Renal pelvis (tissue), 12 donors: ENCODE measurements around the gene SLC12A7. TPM values are rescaled to one million over a fixed set of nuclear protein-coding genes. Genes with fewer than 3 reads are reported as not detected.
"Not testable (repeated sequence)": the region's sequence is repeated elsewhere in the genome, so short reads cannot be mapped to it uniquely, and the experiment has no call there.

Experiments
- DNase-seq: peaks from one replicate; pipeline ENCODE4 v3.0.0-alpha.2; 2013
- long read RNA-seq, 16 experiments: transcript quantifications; one replicate each; lab custom pipeline, GENCODE V29; 2026
- polyA plus RNA-seq, 3 donors: library from polyadenylated mRNA; unstranded; fragments of 120-200 nt; gene quantifications; one replicate each; pipeline ENCODE4 v1.2.1, GENCODE V29; 2013; ENCODE audit not compliant: insufficient read length in 3 of 3

Gene SLC12A7
- 10 to 100 TPM; 41.3 to 50.2 (median 44.3) TPM for polyA plus RNA-seq
- long read RNA-seq, donor 1, full-length matches to known transcripts: 4 of 4 reads
- long read RNA-seq, donor 1, partial matches to known transcripts: 0 of 4 reads
- long read RNA-seq, donor 1, other reads (novel, unspliced or antisense): 0 of 4 reads
- long read RNA-seq, donor 2, full-length matches to known transcripts: 4 of 4 reads
- long read RNA-seq, donor 2, partial matches to known transcripts: 0 of 4 reads
- long read RNA-seq, donor 2, other reads (novel, unspliced or antisense): 0 of 4 reads
- long read RNA-seq, donor 3: 0 reads
- long read RNA-seq, donor 4, partial matches to known transcripts: 19 of 19 reads
- long read RNA-seq, donor 4, other reads (novel, unspliced or antisense): 0 of 19 reads
- long read RNA-seq, donor 5, partial matches to known transcripts: 7 of 7 reads
- long read RNA-seq, donor 5, other reads (novel, unspliced or antisense): 0 of 7 reads
- long read RNA-seq, donor 6: 0 reads
- long read RNA-seq, donor 7, full-length matches to known transcripts: 1 of 6 reads
- long read RNA-seq, donor 7, partial matches to known transcripts: 5 of 6 reads
- long read RNA-seq, donor 7, other reads (novel, unspliced or antisense): 0 of 6 reads
- long read RNA-seq, donor 8, full-length matches to known transcripts: 1 of 19 reads
- long read RNA-seq, donor 8, partial matches to known transcripts: 18 of 19 reads
- long read RNA-seq, donor 8, other reads (novel, unspliced or antisense): 0 of 19 reads
- long read RNA-seq, donor 9, full-length matches to known transcripts: 1 of 1 reads
- long read RNA-seq, donor 9, partial matches to known transcripts: 0 of 1 reads
- long read RNA-seq, donor 9, other reads (novel, unspliced or antisense): 0 of 1 reads
- long read RNA-seq, donor 10: 0 reads
- long read RNA-seq, donor 11, partial matches to known transcripts: 6 of 6 reads
- long read RNA-seq, donor 11, other reads (novel, unspliced or antisense): 0 of 6 reads
- long read RNA-seq, donor 12, full-length matches to known transcripts: 6 of 22 reads
- long read RNA-seq, donor 12, partial matches to known transcripts: 16 of 22 reads
- long read RNA-seq, donor 12, other reads (novel, unspliced or antisense): 0 of 22 reads
- long read RNA-seq, donor 13, full-length matches to known transcripts: 1 of 1 reads
- long read RNA-seq, donor 13, partial matches to known transcripts: 0 of 1 reads
- long read RNA-seq, donor 13, other reads (novel, unspliced or antisense): 0 of 1 reads
- long read RNA-seq, donor 14, full-length matches to known transcripts: 4 of 9 reads
- long read RNA-seq, donor 14, partial matches to known transcripts: 5 of 9 reads
- long read RNA-seq, donor 14, other reads (novel, unspliced or antisense): 0 of 9 reads
- long read RNA-seq, donor 15, full-length matches to known transcripts: 2 of 2 reads
- long read RNA-seq, donor 15, partial matches to known transcripts: 0 of 2 reads
- long read RNA-seq, donor 15, other reads (novel, unspliced or antisense): 0 of 2 reads
- long read RNA-seq, donor 16, full-length matches to known transcripts: 3 of 3 reads
- long read RNA-seq, donor 16, partial matches to known transcripts: 0 of 3 reads
- long read RNA-seq, donor 16, other reads (novel, unspliced or antisense): 0 of 3 reads

- no peak for DNase-seq
These were observed at the start of gene SLC12A7 for GRCh38 chr5:1111727-1112289. Gene SLC12A7, minus strand, starts transcription at chr5:1112063. Its CDS starts 72 bp downstream, at chr5:1111991.

DNA sequence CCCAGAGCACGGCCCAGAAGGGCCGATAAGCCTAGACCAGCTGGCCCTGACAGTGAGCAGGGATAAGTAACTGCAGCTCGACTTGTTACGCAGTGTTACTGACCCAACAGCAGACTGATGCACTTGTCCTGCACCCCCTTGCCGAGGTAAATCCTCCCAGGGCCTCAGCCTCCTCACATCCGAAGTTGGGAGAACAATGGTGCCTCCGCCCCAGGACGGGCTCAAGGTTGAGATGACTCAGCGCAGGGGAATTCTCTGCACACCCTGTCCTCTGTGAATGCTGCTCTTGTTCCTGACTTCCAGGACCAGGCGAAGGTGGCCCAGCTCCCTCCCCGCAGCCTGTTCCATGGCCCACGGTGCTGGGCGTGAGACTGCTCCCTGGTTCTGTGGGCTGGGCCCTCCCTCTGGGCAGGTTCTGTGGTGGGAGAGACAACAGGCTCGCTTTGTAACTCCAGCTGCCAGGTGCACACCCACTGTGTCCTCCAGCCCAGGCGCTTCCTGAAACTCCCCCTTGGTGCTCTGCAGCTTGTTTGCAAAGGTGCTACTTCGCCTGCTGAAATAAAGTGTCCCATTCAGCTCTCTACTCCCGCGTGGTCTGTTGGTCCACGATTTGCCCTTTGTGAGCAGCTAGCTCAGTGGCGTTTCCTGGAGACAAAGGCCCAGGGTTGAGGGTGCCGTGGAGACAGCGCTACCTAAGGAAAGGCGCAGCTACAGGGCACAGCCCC is 49.4 kb upstream of the SLC12A7 start:
- no peak for DNase-seq

- no peak for DNase-seq
These were observed 48.0 kb upstream of the SLC12A7 start for GRCh38 chr5:1159774-1160406.

GRCh38 chr5:1159341-1159675 is 47.4 kb upstream of the SLC12A7 start:
- no peak for DNase-seq

- DNase-seq: no peak
These were observed 46.9 kb upstream of the SLC12A7 start for GRCh38 chr5:1158647-1159340.

DNA sequence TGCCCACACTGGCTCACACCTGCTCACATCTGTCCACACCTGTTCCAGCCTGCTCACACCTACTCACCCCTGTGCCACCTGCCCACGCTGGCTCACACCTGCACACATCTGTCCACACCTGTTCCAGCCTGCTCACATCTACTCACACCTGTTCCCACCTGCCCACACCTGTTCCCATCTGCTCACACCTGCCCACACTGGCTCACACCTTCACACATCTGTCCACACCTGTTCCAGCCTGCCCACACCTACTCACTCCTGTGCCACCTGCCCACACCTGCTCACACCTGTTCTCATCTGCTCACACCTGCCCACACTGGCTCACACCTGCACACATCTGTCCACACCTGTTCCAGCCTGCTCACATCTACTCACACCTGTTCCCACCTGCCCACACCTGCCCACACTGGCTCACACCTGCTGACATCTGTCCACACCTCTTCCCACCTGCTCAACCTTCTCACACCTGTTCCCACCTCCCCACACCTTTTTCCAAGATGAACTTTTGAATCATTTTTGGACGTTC is 45.7 kb upstream of the SLC12A7 start:
- not testable (repeated sequence) for DNase-seq

DNA sequence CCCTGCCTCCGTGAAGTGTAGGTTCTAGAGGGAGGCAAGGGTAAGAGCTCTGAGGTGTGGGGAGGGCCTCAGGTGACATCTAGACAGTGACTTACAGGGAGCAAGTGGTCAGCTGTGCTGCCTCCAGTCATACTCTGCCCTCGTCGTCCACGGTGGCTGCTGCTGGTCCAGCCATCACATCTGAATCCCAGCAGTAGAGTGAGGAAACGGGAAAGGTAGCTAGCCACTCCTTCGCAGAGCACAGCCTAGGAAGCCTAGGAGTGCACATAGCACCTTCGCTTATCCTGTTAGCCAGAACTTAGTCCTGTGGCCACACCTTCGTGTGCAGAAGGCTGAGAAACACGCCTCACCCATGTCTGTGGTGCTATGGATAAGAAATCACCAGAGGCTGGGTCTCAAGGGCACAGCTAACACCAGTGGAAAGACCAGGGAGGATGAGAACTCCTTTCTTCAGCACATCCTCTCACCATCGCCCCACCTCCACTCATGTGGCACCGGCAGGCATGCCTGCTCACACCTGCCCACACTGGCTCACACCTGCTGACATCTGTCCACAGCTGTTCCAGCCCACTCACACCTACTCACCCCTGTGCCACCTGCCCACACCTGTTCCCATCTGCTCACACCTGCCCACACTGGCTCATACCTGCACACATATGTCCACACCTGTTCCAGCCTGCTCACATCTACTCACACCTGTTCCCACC is 45.0 kb upstream of the SLC12A7 start:
- no peak for DNase-seq

- no peak for DNase-seq
These were observed 44.3 kb upstream of the SLC12A7 start for GRCh38 chr5:1156033-1156753.

- no peak for DNase-seq
These were observed 43.5 kb upstream of the SLC12A7 start for GRCh38 chr5:1155191-1156032.

DNA sequence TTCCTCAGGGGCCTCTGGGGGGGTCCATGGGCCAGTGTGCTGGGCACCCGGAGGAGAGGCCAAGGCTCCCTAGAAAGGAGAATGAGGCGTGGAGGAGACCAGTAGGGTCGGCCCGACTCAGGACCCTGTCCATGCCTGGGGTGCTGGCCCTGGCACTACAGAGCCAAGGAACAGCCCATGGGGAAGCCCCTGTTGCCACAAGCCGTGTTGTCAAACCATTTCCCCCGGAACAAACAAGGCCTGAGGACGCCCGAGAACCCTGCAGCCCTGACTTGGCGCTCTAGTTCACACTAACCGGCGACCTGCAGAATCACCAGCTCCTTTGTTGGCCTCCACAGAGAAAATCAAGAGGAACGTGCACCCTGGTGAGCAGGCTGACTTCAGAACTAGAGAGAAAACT is 41.6 kb upstream of the SLC12A7 start:
- no peak for DNase-seq

DNA sequence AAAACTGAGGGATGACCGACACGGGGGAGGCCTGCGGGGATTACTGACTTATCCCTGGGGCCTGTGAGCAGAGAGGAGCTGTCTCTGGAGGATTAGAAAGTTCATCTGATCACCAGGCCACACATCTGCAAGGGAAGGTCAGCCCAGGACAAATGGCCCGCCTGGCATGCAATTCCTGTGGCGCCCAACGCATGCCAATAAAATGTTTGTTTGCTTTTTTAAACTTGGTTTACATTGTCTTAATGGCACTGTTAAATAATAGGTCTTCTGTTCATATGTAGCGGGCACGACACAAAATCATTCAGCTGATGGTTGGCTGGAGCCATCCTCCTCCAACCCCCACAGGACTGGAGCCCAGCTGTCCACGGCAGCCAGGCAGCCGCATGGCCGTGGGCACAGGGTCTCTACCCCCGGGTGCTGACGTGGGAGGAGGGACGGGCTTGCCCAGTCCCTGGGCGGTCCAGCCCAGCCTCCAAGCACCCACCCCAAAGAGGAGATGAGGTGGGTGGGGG is 41.0 kb upstream of the SLC12A7 start:
- no peak for DNase-seq

GRCh38 chr5:1152156-1152555 is 40.3 kb upstream of the SLC12A7 start:
- DNase-seq: no peak

- DNase-seq: no peak
These were observed 39.5 kb upstream of the SLC12A7 start for GRCh38 chr5:1151316-1151715.

DNA sequence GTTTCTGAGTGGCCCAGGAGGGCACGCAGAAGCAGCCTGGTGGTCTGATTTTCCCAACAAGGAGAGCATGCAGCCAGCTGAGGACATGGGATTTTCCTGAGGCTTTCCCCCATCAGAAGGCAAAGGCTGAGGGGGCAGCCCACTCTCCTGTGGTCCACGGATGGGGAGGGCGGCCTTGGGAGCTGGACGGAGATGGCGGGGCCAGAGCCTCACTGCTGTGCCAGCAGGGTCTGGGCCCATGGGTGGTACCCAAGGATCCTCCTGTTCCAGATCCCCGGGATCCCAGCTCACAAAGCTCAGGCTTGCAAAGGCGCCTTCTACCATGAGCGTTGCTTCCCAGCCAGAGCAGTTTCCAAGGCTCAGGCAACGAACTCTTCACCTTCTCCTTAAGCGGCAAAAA is 39.0 kb upstream of the SLC12A7 start:
- DNase-seq: no peak

DNA sequence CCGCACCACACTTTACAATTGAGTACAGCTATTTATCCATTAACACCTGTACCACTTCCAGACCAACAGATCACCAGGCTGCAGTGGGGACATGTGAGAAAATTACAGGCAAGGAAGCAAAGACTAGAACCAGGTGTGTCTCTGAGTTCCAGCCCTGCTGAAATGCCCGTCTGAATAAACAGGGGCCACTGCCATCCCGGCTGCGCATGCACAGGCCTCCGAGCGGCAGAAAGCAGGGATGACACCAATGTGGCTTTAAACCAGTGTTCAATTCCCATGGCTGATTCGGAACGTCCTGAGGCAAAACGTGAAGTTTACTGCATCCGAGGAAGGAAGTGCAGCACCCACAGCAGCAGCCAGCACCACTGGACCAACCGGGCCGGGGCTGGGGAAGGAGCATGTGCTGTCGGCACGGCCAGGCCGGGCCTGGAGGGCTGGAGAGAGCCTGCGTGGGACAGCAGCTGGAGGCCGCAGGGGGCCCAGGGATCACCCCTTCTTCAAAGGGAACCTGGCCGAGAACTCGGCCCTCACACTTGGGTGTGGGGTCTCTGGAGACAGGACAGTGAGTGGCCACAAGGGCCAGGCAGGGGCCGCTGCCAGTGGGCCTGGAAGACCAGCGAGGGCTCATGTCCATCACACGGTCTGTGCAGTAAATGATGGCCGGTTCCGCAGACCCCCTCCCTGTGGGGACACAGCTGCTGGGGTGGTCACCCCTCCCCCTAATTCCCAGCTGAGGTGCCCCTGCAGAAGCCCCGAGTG is 33.0 kb upstream of the SLC12A7 start:
- no peak for DNase-seq

DNA sequence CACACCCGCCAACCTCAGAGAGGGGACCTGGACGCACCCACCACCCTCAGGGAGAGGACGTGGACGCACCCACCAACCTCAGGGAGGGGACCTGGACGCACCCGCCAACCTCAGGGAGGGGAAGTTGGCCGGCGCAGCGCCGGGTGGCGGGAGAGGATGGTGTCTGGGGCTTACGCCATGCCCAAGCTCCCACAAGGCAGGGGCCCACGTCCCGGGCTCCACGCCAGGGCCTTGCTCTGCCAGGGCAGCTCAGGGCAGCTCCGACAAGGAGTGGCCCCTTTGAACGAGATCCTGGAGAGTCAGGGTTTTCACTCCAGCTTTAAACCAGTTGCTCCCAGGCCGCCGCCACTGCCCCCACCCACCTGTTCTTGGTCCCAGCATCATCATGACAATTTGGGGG is 32.2 kb upstream of the SLC12A7 start:
- no peak for DNase-seq
